Measurements from ENCODE around the gene VWA3B. TPM values are rescaled to one million over a fixed set of nuclear protein-coding genes. Genes with fewer than 3 reads are reported as not detected.

Gene VWA3B
- total RNA-seq = not detected in 2 replicates

GRCh38 chr2:98086491-98087446 is at the start of gene VWA3B:
TSS of gene VWA3B (plus strand) at chr2:98087167. CDS start at chr2:98093093, 5,926 bp downstream.

GRCh38 chr2:98346311-98347236 is 259.6 kb downstream of the VWA3B start, which contains the start of gene CNGA3:
TSS of gene CNGA3 (plus strand) at chr2:98346456. CDS start at chr2:98369976, 23,520 bp downstream.

Other genes starting within 250 kb of the VWA3B start
- gene TMEM131, start 91.2 kb upstream of the VWA3B start, total RNA-seq = 13.2 and 15.4 TPM in 2 replicates